K562 (cell line): ENCODE data around the gene MGAT1. TPM values are rescaled to one million over a fixed set of nuclear protein-coding genes. Genes with fewer than 3 reads are reported as not detected.

Source experiments
- ELF2 ChIP-seq: fragments of 250-450 bp; sonication (Bioruptor Pico); IDR thresholded peaks from 2 replicates; pipeline ENCODE4 v1.5.0; 2021; ENCODE audit warnings: mild to moderate bottlenecking
- GABPB1 ChIP-seq: sonication (generic); formaldehyde crosslinking; IDR thresholded peaks from 2 replicates; pipeline ENCODE4 v1.8.0; 2022; ENCODE audit warnings: mild to moderate bottlenecking, missing genetic modification reagents
- NFRKB ChIP-seq: fragments of 450-650 bp; IDR thresholded peaks from 2 replicates; pipeline ENCODE4 v1.6.1; 2016; ENCODE audit warnings: low read depth
- NR1H2 ChIP-seq: sonication (generic); formaldehyde crosslinking; IDR thresholded peaks from 2 replicates; pipeline ENCODE4 v1.4.0; 2020; ENCODE audit warnings: mild to moderate bottlenecking, missing genetic modification reagents
- NRF1 ChIP-seq, 2 experiments: fragments of 450-650 bp; IDR thresholded peaks in 1 of 2; conservative IDR thresholded peaks in 1 of 2; 2 replicates each; pipeline ENCODE4 v1.6.1; 2014; ENCODE audit warnings: mild to moderate bottlenecking in 2 of 2
- POLR2B ChIP-seq: fragments of 450-650 bp; IDR thresholded peaks from 2 replicates; pipeline ENCODE4 v1.6.1; 2018; ENCODE audit warnings: low read depth; ENCODE audit not compliant: partially characterized antibody
- U2AF2 ChIP-seq: fragments of 200-400 bp; formaldehyde crosslinking; optimal IDR thresholded peaks from 2 replicates; pipeline ENCODE3; 2017; ENCODE audit warnings: low read depth, mild to moderate bottlenecking, low read length
- ZFP36 ChIP-seq: fragments of 150-350 bp; IDR thresholded peaks from 2 replicates; pipeline ENCODE4 v1.6.1; 2018; ENCODE audit warnings: low read length, low read depth; ENCODE audit not compliant: partially characterized antibody
- ZNF12 ChIP-seq: sonication (generic); formaldehyde crosslinking; IDR thresholded peaks from 2 replicates; pipeline ENCODE4 v1.4.0; 2020; ENCODE audit warnings: mild to moderate bottlenecking, missing genetic modification reagents
- polyA plus RNA-seq, 8 experiments: library from polyadenylated mRNA; depleted of rRNA in 4 of 8; stranded (reverse) in 5 of 8; unstranded in 3 of 8; fragments of >200 nt; fragmentation: Nextera tagmentation in 2 of 8; fragmentation: Illumina TruSeq in 1 of 8; extraction: Ambion mirVana in 2 of 8; extraction: Trizol in 1 of 8; gene quantifications; 2 replicates each; pipeline versions ENCODE4 v1.2.1 to v1.2.3, GENCODE V29; 2011 to 2014; ENCODE audit warnings: inconsistent platforms in 1 of 8, missing spikeins in 1 of 8
- total RNA-seq, 7 experiments: library from RNA; depleted of rRNA in 6 of 7; stranded (reverse); fragments of >200 nt in 6 of 7; fragmentation: Illumina TruSeq in 2 of 7; extraction: Trizol in 2 of 7; gene quantifications; 2 replicates each; pipeline versions ENCODE4 v1.2.1 to v1.2.3, GENCODE V29; 2011 to 2021; ENCODE audit warnings: low replicate concordance in 1 of 7
- TF ChIP-seq, protein P1 (sequence below): fragments of 450-650 bp; IDR thresholded peaks from 2 replicates; pipeline ENCODE4 v1.6.1; 2017; ENCODE audit warnings: antibody characterized with exemption
- TF ChIP-seq, protein P2 (sequence below): fragments of 450-650 bp; IDR thresholded peaks from 2 replicates; pipeline ENCODE4 v1.7.1; 2018; ENCODE audit warnings: mild to moderate bottlenecking, low read depth; ENCODE audit not compliant: partially characterized antibody
- TF ChIP-seq, protein P3 (sequence below): fragments of 250-450 bp; sonication (Bioruptor Pico); IDR thresholded peaks from 2 replicates; pipeline ENCODE4 v1.8.0; 2022; ENCODE audit warnings: inconsistent platforms, mild to moderate bottlenecking, moderate library complexity, borderline replicate concordance

Gene MGAT1
- total and polyA plus RNA-seq, 9 of the 15 experiments (the other 6 are each of a cell fraction or from before 2014, with no cell fraction given), result 3.9 to 82.7 (median 44.5) TPM

DNA sequence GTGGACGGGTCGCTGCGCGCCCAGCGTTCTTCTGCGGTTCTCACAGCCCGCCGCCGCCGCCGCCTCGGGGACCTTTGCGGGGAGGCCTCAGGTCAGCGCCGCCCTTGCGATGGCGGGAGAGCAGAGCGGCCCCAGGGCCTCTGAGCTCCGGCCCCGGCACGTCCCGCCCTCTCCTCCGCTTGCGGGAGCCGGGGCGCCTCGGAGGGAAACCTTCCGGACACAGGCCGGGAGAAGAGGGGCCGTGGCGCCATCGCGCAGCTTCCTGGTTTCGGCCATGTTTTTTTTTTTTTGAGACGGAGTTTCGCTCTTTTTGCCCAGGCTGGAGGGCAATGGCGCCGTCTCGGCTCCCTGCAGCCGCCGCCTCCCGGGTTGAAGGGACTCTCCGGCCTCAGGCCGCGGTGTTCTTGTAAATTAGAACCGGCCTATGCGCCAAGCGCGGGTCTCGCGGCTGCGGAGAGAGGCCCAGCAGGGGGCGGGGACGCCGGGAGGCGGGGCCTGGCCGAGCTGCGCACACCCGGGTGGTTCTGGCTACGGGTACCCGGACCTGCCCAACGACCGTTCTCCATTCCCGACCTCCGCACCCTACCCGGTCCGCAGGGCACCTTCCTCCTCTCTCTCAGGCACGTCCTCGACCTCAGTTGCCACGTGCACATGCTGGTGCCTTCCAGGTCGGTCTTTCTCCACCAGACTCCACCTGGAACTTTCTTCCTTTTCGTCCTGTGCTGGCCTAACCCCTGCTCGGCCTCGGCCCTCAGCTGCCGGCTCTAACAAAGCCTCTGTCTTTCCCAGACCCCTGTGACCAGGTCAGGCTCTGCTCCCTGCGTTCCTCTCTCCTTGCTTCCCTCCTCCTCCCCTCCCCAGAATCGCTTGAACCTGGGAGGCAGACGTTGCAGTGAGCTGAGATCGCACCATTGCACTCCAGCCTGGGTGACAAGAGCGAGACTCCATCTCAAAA is 28.8 kb upstream of the MGAT1 start (continued):
- 0 out of 2 replicates have a peak, but pooled peaks have one; percentile 35 for TF ChIP-seq ZNF12 (CRISPR knock-in tag)
- no peak for TF ChIP-seq ZFP36
- no peak for TF ChIP-seq NR1H2 (CRISPR knock-in tag)
- TF ChIP-seq, protein P1, sequence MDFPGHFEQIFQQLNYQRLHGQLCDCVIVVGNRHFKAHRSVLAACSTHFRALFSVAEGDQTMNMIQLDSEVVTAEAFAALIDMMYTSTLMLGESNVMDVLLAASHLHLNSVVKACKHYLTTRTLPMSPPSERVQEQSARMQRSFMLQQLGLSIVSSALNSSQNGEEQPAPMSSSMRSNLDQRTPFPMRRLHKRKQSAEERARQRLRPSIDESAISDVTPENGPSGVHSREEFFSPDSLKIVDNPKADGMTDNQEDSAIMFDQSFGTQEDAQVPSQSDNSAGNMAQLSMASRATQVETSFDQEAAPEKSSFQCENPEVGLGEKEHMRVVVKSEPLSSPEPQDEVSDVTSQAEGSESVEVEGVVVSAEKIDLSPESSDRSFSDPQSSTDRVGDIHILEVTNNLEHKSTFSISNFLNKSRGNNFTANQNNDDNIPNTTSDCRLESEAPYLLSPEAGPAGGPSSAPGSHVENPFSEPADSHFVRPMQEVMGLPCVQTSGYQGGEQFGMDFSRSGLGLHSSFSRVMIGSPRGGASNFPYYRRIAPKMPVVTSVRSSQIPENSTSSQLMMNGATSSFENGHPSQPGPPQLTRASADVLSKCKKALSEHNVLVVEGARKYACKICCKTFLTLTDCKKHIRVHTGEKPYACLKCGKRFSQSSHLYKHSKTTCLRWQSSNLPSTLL, result no peak
- TF ChIP-seq, protein P2, sequence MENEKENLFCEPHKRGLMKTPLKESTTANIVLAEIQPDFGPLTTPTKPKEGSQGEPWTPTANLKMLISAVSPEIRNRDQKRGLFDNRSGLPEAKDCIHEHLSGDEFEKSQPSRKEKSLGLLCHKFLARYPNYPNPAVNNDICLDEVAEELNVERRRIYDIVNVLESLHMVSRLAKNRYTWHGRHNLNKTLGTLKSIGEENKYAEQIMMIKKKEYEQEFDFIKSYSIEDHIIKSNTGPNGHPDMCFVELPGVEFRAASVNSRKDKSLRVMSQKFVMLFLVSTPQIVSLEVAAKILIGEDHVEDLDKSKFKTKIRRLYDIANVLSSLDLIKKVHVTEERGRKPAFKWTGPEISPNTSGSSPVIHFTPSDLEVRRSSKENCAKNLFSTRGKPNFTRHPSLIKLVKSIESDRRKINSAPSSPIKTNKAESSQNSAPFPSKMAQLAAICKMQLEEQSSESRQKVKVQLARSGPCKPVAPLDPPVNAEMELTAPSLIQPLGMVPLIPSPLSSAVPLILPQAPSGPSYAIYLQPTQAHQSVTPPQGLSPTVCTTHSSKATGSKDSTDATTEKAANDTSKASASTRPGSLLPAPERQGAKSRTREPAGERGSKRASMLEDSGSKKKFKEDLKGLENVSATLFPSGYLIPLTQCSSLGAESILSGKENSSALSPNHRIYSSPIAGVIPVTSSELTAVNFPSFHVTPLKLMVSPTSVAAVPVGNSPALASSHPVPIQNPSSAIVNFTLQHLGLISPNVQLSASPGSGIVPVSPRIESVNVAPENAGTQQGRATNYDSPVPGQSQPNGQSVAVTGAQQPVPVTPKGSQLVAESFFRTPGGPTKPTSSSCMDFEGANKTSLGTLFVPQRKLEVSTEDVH, result peak; percentile 68
- TF ChIP-seq POLR2B, result peak; percentile 60
- TF ChIP-seq NFRKB, result peak; percentile 88
- no peak for TF ChIP-seq U2AF2
- peak; percentile 85 to 86 for TF ChIP-seq NRF1 (conservative IDR thresholded peaks at IDR 0.05 in 1 of 2, IDR thresholded peaks at IDR 0.05 in 1 of 2)
- peak; percentile 76 for TF ChIP-seq GABPB1 (CRISPR knock-in tag)
- TF ChIP-seq ELF2, result peak; percentile 12; the same call in 1 of the 2 replicates
- TF ChIP-seq, protein P3, sequence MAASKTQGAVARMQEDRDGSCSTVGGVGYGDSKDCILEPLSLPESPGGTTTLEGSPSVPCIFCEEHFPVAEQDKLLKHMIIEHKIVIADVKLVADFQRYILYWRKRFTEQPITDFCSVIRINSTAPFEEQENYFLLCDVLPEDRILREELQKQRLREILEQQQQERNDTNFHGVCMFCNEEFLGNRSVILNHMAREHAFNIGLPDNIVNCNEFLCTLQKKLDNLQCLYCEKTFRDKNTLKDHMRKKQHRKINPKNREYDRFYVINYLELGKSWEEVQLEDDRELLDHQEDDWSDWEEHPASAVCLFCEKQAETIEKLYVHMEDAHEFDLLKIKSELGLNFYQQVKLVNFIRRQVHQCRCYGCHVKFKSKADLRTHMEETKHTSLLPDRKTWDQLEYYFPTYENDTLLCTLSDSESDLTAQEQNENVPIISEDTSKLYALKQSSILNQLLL, result no peak
